HG02678 (cell line): ENCODE measurements around the gene CD300LF.

Experiments used
- ATAC-seq: cut with Tn5 transposase; IDR thresholded peaks from one replicate; pipeline ENCODE4 v1.9.1; 2021; ENCODE audit warnings: mild to moderate bottlenecking, moderate library complexity; ENCODE audit not compliant: unreplicated experiment

CD300LF gene

GRCh38 chr17:74691151-74691550 lies 21.6 kb downstream of the CD300LF start:
- ATAC-seq: no peak

GRCh38 chr17:74690409-74690825 lies 22.3 kb downstream of the CD300LF start:
- no peak for ATAC-seq

GRCh38 chr17:74687886-74688285 lies 24.8 kb downstream of the CD300LF start:
- ATAC-seq: no peak

- ATAC-seq: no peak
These were observed 26.0 kb downstream of the CD300LF start for GRCh38 chr17:74686761-74687160.

- ATAC-seq: no peak
These were observed 30.1 kb downstream of the CD300LF start for GRCh38 chr17:74682471-74683190.

GRCh38 chr17:74682028-74682427 lies 30.7 kb downstream of the CD300LF start:
- no peak for ATAC-seq

- no peak for ATAC-seq
These were observed 31.8 kb downstream of the CD300LF start for GRCh38 chr17:74680941-74681340.

- ATAC-seq: no peak
These were observed 32.5 kb downstream of the CD300LF start for GRCh38 chr17:74680213-74680612.

GRCh38 chr17:74679374-74679773 lies 33.3 kb downstream of the CD300LF start:
- no peak for ATAC-seq

GRCh38 chr17:74678541-74678940 lies 34.2 kb downstream of the CD300LF start:
- no peak for ATAC-seq

- ATAC-seq: no peak
These were observed 34.9 kb downstream of the CD300LF start for GRCh38 chr17:74677558-74678466.

- ATAC-seq: no peak
These were observed 41.5 kb downstream of the CD300LF start for GRCh38 chr17:74671031-74671771.

- no peak for ATAC-seq
These were observed 42.4 kb downstream of the CD300LF start for GRCh38 chr17:74670329-74670728.

- no peak for ATAC-seq
These were observed 49.2 kb downstream of the CD300LF start for GRCh38 chr17:74663561-74663960.

GRCh38 chr17:74659889-74660288 lies 52.8 kb downstream of the CD300LF start:
- ATAC-seq: no peak

- ATAC-seq: no peak
These were observed 54.1 kb downstream of the CD300LF start for GRCh38 chr17:74658620-74659019.

GRCh38 chr17:74654742-74655141 lies 58.0 kb downstream of the CD300LF start:
- ATAC-seq: no peak

GRCh38 chr17:74652020-74652419 lies 60.7 kb downstream of the CD300LF start:
- no peak for ATAC-seq

- no peak for ATAC-seq
These were observed 62.8 kb downstream of the CD300LF start for GRCh38 chr17:74649909-74650308.

GRCh38 chr17:74647871-74648672 lies 64.7 kb downstream of the CD300LF start:
- no peak for ATAC-seq

GRCh38 chr17:74646231-74646630 lies 66.5 kb downstream of the CD300LF start:
- no peak for ATAC-seq
